TTC549 (cell line): ENCODE measurements around the gene SLC38A5.
A peak's percentile ranks its signal among the peaks of the same experiment; 100 is the strongest.

ENCODE experiments used
- FAIRE-seq: peaks from 2 replicates; lab custom pipeline; 2012; peaks lifted over from hg19 to GRCh38; lab: Jason Lieb, UNC

Gene SLC38A5

DNA sequence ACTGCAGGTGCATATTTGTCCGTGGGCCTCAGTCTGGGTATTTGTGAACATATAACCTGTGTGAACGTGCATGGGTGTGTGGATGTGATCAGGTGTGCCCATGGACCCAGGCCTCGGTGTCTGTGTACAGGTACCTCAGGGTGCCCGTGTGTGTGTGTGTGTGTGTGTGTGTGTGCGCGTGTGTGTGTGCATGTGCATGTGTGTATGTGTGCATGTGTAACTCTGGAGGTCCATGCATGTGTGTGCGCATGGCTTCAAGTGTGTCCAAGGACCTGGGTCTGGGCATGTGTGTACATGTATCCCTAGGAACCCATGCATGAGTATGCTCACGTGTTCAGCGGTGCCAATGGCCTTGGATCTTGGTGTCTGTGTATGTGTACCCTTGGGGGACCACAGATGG is 21.7 kb upstream of the SLC38A5 start:
- FAIRE-seq, result no peak

GRCh38 chrX:48490661-48491060 is 20.6 kb upstream of the SLC38A5 start:
- FAIRE-seq, result no peak

DNA sequence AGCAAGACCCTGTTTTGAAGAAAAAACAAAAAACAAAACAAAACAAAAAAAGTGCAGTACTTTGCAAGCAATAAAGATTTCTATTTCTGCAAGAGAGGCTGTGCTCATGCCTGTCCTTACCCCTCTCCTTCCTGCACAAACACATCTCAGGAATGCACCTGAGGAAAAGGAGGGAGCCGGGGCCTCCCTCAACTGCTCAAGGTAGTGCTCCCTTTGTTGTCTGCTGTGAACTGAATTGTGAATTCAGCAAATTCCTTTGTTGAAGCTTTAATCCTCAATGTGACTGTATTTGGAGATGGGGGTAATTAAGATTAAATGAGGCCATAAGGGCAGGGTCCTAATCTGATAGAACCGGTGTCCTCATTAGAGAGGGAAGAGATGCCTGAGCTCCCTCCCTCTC is 19.8 kb upstream of the SLC38A5 start:
- no peak for FAIRE-seq

DNA sequence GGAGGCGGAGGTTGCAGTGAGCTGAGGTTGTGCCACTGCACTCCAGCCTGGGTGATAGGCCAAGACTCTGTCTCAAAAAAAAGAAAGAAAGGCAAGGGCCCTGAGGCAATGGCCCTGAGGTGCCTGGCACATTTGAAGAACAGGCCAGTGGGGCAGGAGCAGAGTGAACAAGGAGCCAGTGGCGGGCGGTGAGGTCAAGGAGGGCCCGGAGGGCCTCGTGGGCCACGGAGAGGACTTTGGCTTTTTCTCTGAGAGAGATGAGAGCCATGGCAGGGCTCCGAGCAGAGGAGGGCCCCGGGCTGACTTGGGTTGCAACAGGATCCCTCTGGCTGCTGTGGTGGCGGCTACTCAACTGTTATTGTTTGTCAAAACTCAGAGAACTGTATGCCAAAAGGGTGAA is 19.2 kb upstream of the SLC38A5 start:
- no peak for FAIRE-seq

DNA sequence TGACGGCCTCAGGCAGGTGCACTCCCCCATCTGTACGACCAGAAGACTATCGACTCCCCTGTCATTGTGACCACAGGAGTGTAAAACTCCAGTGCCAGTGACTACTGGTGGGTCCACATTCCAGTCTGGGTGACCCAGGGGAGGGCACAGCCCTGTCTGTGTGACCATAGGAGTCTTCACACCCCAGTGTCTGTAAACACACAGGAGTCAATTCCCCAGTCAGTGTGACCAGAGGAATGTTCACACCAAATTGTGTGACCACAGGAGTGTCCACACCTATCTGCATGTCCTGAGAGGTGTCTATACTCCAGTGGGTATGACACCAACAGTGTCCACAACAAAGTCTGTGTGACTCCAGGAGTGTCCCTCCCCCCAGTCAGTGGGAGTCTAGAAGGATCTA is 18.0 kb upstream of the SLC38A5 start:
- FAIRE-seq, result no peak

- FAIRE-seq, result no peak
Observed at GRCh38 chrX:48487362-48487798, 17.3 kb upstream of the SLC38A5 start.

DNA sequence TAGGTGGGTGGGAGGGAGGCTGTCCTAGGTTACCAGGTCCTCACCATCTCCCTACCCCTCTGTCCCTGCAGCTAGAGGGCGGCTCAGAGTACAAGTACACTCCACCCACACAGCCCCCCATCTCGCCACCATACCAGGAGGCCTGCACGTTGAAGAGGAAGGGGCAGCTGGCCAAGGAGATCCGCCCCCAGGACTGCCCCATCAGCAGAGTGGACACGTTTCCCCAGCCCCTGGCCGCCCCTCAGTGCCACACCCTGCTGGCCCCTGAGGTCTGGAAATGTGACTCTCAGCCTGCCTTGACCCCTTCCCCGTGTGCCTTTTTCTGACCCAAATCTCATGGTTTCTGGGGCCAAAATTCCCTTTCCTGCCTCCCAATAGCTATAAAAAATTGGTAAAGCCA is 12.5 kb upstream of the SLC38A5 start:
- FAIRE-seq, result no peak

- FAIRE-seq, result no peak
Observed at GRCh38 chrX:48480583-48480982, 10.5 kb upstream of the SLC38A5 start.

- no peak for FAIRE-seq
Observed at GRCh38 chrX:48480142-48480541, 10.1 kb upstream of the SLC38A5 start.

- no peak for FAIRE-seq
Observed at GRCh38 chrX:48478806-48479205, 8.7 kb upstream of the SLC38A5 start.

GRCh38 chrX:48477960-48478755 is 8.1 kb upstream of the SLC38A5 start:
- no peak for FAIRE-seq

DNA sequence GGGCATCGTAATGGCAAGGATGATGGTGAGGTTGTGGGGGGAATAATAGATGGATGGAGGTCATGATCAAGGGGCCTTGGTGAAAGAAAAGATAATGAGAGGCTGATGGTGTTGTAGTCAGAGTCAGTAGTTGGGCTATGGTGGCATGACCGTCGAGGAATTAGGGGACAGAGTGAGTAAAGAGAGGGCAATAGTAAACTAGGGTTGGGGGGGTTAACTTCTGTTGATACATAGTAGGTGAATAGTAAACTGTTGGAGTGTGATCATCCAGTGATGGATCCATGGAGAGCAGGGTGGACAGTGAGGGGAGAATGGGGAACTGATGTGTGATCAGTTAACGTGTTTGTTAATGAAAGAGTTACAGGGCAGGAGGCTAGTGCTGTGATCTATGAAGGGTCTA is 6.9 kb upstream of the SLC38A5 start:
- no peak for FAIRE-seq

DNA sequence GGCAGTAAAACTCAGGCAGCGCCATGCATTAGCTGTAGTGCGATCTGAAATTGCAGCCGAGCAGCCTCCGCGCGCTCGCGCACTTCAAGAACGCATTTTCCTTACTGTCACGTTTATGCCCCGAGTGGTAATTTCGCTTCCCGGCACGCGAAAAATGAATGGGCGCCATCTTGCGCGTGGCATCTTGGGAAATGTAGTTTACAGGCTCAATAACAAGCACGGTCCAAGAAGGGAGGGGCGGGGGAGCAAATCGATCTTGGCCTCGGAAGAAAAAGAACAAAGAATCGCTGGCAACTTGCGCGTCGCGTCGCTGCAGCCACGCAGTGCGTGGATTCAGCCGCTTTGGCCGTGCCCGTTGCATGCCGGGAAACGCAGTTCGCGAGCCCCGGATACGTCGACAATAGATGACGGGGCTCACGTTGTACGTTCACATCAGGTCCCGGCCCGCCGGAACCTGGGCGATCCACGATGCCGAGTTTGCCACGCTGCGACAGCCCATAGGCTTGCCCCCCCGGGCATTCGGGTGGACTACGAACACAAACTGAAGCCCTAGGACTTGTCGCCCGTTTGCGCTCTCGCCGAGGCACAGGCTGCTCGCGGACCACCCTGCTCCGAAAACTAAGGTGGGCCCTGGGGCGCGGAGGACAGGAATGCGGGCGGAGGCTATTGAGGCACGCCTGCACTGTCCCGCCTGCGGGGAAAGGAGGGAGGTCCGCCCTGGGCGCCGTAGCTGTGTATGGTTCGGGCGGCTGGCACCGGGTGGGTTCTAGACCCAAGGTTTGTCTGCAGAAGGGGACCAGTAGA is 5.9 kb upstream of the SLC38A5 start, which contains the start of gene FTSJ1:
Gene FTSJ1 (plus strand): TSS at position 426 of the 804 bp plus-strand sequence. CDS start 1,849 bp downstream, outside the sequence.
- FAIRE-seq, result peak; percentile 36

DNA sequence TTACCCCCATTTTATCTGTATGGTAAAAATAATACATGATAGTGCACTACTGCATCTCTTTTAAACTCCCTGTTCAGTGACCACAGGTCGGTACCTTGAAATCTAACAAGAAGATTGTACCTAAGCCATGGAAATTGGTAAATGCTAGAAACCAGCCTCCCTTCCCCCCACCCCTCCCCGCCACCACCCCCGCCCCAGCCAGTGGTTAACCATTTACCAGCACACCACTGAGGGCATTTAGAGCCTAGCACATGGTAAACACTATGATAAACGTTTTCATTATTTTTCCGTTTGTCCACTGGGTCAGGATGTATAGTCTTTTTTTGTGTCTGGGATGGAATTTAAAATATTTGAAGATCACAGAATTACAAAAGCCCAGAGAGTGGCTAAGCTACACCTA is 5.2 kb upstream of the SLC38A5 start:
- no peak for FAIRE-seq

- FAIRE-seq, result no peak
Observed at GRCh38 chrX:48474581-48474980, 4.5 kb upstream of the SLC38A5 start.

DNA sequence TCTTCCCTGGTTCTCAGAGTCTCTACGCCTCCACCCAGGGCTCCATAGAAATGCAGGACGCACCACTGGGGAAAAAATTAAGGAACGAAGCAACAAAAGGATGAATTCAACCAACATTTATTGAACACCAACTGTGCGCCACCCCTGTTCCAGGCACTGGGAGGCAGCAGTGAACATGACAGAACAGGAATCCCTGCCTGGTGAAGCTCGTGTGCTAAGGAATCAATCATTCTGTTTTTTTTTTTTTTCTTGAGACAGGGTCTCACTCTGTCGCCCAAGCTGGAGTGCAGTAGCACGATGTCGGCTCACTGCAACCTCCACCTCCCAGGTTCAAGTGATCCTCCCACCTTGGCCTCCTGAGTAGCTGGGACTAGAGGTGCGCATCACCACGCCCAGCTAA is 4.1 kb upstream of the SLC38A5 start:
- FAIRE-seq, result no peak

- no peak for FAIRE-seq
Observed at GRCh38 chrX:48473704-48473990, 3.6 kb upstream of the SLC38A5 start.

- FAIRE-seq, result no peak
Observed at GRCh38 chrX:48472851-48473703, 3.0 kb upstream of the SLC38A5 start.

DNA sequence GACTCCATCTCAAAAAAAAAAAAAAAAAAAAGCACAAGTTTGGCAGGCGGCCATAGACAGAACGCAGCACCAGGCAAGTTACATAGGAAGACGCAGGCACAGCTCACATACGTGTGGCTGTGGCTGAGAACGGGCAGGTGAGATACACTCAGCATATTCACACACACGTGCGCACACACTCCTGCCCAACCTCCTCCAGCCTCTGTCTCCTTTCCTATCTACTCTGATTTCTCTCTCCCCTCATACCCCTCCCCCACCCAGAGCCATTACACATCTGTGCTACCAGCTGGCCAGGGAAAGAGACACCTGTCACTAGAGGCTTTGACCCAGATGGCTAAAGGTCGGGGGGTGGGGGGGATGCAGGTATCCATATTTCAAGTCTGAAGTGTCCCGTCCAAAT is 2.2 kb upstream of the SLC38A5 start:
- no peak for FAIRE-seq

DNA sequence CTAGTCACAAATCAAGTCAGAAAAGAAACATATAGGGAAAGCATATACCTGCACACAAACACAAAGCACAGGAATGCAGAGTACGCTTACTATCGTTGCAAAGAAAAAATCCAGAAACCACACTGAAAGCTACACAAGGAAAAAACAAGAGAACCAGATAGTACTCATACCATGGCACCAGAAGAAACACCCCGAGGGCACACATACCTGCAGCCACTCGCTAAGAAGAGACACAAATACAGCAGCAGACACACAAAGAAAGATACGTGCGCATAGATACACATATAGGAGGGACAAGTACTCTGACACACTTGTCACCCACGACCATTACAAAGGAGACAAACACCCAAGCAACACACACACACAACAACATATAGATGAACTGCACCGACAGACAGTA is 1.4 kb upstream of the SLC38A5 start:
- FAIRE-seq, result no peak

DNA sequence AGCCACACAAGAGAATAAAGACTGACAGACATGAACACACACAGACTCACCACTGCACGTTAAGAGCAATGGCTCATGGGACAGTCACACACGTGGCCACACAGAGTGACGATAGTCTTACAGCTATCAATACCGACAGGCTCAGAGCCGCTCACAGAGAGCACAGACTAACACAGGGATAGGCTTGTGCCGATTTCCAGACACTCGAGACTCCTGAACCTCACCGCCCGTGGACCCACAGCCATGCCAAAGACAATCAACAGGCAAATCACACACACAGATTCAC is 716 bp upstream of the SLC38A5 start:
- no peak for FAIRE-seq

DNA sequence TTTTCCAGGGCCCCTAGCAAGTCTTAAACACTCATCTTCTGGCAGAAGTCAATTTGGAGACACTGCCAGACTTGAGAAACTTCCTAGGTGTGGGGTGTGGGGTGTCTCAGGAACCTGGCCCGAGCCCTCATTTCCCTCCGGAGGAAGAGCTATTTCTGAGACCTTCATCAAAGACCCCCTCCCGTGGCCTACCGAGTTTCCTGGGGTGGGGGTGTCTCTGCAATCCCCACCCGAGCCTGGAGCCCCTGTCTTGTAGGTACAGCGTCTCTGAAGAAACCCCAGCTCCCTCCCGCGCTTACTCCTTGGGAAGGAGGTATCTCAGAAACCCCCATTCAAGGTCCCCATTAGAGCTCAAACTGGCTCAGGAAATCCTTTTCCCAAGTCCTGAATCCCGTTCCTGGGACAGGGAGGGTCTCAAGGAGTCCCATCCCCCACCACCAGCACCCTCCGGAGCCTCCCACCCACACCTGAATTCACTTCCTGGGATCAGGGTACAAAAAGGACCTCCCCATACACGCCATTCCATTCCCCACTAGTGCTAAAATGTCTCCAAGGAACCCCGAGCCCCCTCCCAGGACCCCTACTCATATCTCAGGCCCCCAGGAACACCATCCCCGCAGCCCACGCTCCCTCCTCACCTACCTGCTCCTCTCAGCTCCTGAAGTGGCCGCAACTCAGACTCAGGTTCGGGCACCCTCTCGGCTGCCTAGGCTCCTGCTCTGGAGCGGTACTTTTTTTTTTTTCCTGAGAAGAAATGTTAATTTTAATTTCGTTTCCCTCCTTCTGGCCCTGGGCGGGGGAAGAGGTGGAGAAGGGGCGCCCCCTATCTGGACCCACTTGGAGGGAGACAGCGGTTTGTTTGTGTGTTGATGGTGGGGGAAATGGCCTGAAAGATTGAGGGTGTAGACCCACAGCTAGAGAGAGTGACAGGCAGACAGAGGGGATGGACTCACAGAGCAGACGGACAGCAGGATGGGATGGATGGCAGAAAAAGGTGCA is 1.1 kb downstream of the SLC38A5 start:
- FAIRE-seq, result no peak
